DND-41 (cell line): ENCODE measurements around the gene KAZN.

Experiments used
- ATAC-seq: fragments of 200-7000 bp; cut with Tn5 transposase; 3 replicates; pipeline ENCODE4 v1.9.1; 2021; ENCODE audit warnings: low read depth; ENCODE audit not compliant: insufficient read depth
- DNase-seq: peaks from one replicate; pipeline ENCODE4 v3.0.0-alpha.2; 2020
- H2AFZ ChIP-seq: 2 replicates; pipeline ENCODE4 v1.6.0; 2012; ENCODE audit warnings: low read depth, low read length
- H3K27ac ChIP-seq: 2 replicates; pipeline ENCODE4 v1.5.1; 2012; ENCODE audit warnings: low read length, inconsistent platforms
- H3K27me3 ChIP-seq: fragments of 200-600 bp; sonication (generic); 2 replicates; pipeline ENCODE4 v1.6.0; 2012; ENCODE audit warnings: low read length, mild to moderate bottlenecking, inconsistent platforms; ENCODE audit not compliant: insufficient read depth, poor library complexity
- H3K36me3 ChIP-seq: 2 replicates; pipeline ENCODE4 v1.5.1; 2012; ENCODE audit warnings: low read length, inconsistent platforms; ENCODE audit not compliant: insufficient read depth
- H3K4me1 ChIP-seq: 2 replicates; pipeline ENCODE4 v1.5.1; 2012; ENCODE audit warnings: mild to moderate bottlenecking, low read length; ENCODE audit not compliant: insufficient read depth
- H3K4me2 ChIP-seq: 2 replicates; pipeline ENCODE4 v1.6.0; 2012; ENCODE audit warnings: mild to moderate bottlenecking, moderate library complexity, low read length, inconsistent platforms; ENCODE audit not compliant: insufficient read depth
- H3K4me3 ChIP-seq, 2 experiments: fragments of 200-600 bp in 1 of 2; shearing (Covaris generic) in 1 of 2; 2 replicates each; pipeline ENCODE4 v1.5.1; 2012 to 2016; ENCODE audit warnings: inconsistent platforms in 2 of 2, low read length in 2 of 2, mild to moderate bottlenecking in 2 of 2, low read depth in 1 of 2, moderate library complexity in 1 of 2
- H3K79me2 ChIP-seq: 2 replicates; pipeline ENCODE4 v1.6.0; 2012; ENCODE audit warnings: low read length, inconsistent platforms; ENCODE audit not compliant: insufficient read depth
- H3K9ac ChIP-seq: 2 replicates; pipeline ENCODE4 v1.6.0; 2012; ENCODE audit warnings: low read depth, mild to moderate bottlenecking, inconsistent platforms, low read length, moderate library complexity
- H3K9me3 ChIP-seq: 2 replicates; pipeline ENCODE4 v1.5.1; 2012; ENCODE audit warnings: low read length, moderate library complexity, mild to moderate bottlenecking, inconsistent platforms; ENCODE audit not compliant: insufficient read depth, severe bottlenecking
- H4K20me1 ChIP-seq: 2 replicates; pipeline ENCODE4 v1.6.0; 2012; ENCODE audit warnings: low read length; ENCODE audit not compliant: insufficient read depth
- EZH2 ChIP-seq: IDR thresholded peaks from 3 replicates; pipeline ENCODE4 v1.6.1; 2012; ENCODE audit warnings: borderline replicate concordance, low read depth, mild to moderate bottlenecking, moderate library complexity, low read length, inconsistent platforms; ENCODE audit not compliant: severe bottlenecking
- TF ChIP-seq, protein P1 (sequence below): IDR thresholded peaks from 2 replicates; pipeline ENCODE4 v1.5.1; 2012; ENCODE audit warnings: borderline replicate concordance, low read length, moderate library complexity, mild to moderate bottlenecking; ENCODE audit not compliant: poor library complexity, severe bottlenecking; ENCODE audit errors: extremely low read depth

Gene KAZN

DNA sequence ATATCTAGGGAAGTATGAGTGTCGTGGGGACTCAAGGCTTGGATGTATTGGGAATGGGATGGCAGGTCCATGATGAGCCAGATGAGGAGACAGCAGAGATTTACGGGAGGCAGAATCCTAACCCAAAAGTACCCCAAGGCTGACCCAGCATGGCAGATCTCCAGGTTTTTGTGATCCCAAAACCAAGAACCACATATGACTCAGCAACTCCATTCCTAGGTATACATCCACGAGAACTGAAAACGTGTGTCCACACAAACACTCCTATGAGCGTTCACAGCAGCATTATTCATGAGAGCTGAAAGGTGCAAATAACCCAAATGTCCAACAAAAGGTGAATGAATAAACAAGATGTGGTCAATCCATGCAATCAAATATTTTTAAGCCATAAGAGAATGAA, 201.5 kb downstream of the KAZN start:
- H3K36me3 ChIP-seq = no peaks in the 10 kb centered on the region
- H3K4me2 ChIP-seq = no peak overlapping the region
- H2AFZ ChIP-seq = no peak overlapping the region
- ATAC-seq = no peak
- peaks cover 2% of the 10 kb centered on the region for H3K9me3 ChIP-seq
- H3K4me1 ChIP-seq = no peaks in the 10 kb centered on the region
- no peaks in the 10 kb centered on the region for H3K79me2 ChIP-seq
- no peak overlapping the region for H3K4me3 ChIP-seq
- H3K27me3 ChIP-seq = no peaks in the 10 kb centered on the region
- H3K9ac ChIP-seq = no peak overlapping the region
- no peak overlapping the region for H3K27ac ChIP-seq
- DNase-seq = no peak
- TF ChIP-seq EZH2 = no peak
- TF ChIP-seq, protein P1, sequence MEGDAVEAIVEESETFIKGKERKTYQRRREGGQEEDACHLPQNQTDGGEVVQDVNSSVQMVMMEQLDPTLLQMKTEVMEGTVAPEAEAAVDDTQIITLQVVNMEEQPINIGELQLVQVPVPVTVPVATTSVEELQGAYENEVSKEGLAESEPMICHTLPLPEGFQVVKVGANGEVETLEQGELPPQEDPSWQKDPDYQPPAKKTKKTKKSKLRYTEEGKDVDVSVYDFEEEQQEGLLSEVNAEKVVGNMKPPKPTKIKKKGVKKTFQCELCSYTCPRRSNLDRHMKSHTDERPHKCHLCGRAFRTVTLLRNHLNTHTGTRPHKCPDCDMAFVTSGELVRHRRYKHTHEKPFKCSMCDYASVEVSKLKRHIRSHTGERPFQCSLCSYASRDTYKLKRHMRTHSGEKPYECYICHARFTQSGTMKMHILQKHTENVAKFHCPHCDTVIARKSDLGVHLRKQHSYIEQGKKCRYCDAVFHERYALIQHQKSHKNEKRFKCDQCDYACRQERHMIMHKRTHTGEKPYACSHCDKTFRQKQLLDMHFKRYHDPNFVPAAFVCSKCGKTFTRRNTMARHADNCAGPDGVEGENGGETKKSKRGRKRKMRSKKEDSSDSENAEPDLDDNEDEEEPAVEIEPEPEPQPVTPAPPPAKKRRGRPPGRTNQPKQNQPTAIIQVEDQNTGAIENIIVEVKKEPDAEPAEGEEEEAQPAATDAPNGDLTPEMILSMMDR = no peak
- no peaks in the 10 kb centered on the region for H4K20me1 ChIP-seq

DNA sequence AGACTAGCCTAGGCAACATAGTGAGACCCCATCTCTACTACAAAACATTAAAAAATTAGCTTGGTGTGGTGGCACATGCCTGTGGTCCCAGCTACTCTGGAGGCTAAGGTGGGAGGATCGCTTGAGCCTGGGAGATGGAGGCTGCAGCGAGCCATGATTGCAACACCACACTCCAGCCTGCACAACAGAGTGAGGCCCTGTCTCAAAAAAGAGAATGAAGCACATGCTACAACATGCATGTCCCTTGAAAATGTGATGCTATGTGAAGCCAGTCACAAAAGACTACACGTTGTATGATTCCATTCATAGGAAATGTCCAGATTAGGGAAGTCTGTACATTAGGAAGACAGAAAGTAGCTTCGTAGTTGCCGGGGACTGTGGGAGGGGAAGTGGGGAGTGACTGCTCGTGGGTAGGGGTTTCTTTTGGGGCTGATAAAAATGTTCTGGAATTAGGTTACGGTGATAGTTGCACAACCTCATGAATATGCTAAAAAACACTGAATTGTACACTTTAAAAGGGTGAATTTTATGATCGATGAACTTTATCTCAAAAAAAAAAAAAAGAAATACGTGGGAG, 202.1 kb downstream of the KAZN start:
- no peaks in the 10 kb centered on the region for H3K4me1 ChIP-seq
- DNase-seq (no peak), ATAC-seq (no peak)
- H3K27me3 ChIP-seq = no peaks in the 10 kb centered on the region
- H3K36me3 ChIP-seq = no peaks in the 10 kb centered on the region
- H3K4me2 ChIP-seq = no peak overlapping the region
- TF ChIP-seq, protein P1 = no peak
- TF ChIP-seq EZH2 = no peak
- H3K79me2 ChIP-seq = no peaks in the 10 kb centered on the region
- no peak overlapping the region for H2AFZ ChIP-seq
- H3K27ac ChIP-seq = no peak overlapping the region
- H3K9me3 ChIP-seq = peaks cover 3% of the 10 kb centered on the region
- H3K4me3 ChIP-seq = no peak overlapping the region
- H3K9ac ChIP-seq = no peak overlapping the region
- H4K20me1 ChIP-seq = no peaks in the 10 kb centered on the region

DNA sequence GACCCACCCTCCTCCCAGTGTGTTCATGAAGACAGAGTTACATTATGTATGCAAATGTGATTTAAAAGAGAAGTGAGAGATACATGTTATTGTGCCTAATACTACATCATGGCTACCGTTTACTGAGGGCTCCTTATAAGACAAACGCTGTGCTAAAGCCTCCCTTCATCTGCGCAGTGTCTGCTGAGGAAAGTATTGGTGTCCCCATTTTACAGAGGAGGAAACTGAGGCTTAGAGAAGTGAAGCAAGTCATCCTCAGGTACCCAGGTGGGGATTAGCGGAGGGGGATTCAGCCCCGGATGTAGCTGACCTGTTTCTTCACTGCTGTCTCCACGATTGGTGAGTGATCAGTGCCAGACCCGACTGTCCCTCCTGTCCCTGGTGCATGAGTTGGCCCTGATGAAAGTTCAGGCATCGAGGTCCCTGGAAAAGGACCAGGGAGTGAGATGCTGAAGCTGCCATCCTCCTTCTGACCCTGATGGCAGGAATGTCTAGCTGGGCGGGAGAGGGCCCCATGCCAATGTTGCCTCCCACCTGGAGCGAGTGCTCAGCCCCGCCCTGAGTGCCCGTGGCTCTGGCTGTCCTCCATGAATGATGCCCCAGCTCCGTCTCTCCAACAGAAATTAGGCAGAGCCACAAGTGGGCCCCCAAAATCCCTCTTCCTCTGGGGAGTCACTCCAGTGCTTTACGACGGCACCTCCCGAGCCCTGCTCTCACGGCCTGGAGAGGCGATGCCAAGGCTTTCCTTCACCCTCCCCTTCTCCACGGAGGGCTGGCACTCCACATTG, 204.7 kb downstream of the KAZN start:
- H3K9ac ChIP-seq = no peak overlapping the region
- no peaks in the 10 kb centered on the region for H3K4me1 ChIP-seq
- ATAC-seq (no peak), DNase-seq (no peak)
- H2AFZ ChIP-seq = no peak overlapping the region
- H3K79me2 ChIP-seq = no peaks in the 10 kb centered on the region
- no peaks in the 10 kb centered on the region for H4K20me1 ChIP-seq
- no peak for TF ChIP-seq EZH2
- TF ChIP-seq, protein P1 = no peak
- no peak overlapping the region for H3K4me2 ChIP-seq
- H3K4me3 ChIP-seq = no peak overlapping the region
- no peak overlapping the region for H3K27ac ChIP-seq
- no peaks in the 10 kb centered on the region for H3K36me3 ChIP-seq
- H3K27me3 ChIP-seq = no peaks in the 10 kb centered on the region
- peaks cover 15% of the 10 kb centered on the region for H3K9me3 ChIP-seq

DNA sequence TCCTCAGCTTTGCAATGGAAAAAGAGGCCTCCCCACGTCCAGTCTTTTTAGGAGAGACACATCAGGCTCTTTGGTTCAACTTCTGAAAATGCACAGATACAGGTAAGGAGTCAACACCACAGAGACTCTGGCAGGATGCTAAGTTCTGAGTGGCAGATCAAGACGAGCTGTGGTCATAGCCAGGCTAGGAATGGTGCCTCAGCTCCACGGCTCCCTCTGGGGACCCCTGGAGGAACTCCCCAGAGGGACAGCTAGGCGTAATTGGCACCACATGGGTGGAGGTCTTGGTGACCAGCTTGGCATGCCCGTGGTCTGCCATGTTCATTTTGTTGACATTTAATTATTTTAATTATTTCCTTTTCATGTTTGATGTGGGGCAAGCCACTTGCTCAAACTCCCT, 206.1 kb downstream of the KAZN start:
- Histone ChIP-seq H4K20me1 (no peaks in the 10 kb centered on the region), H3K36me3 (no peaks in the 10 kb centered on the region), H3K4me1 (no peaks in the 10 kb centered on the region), H2AFZ (no peak overlapping the region), H3K27ac (no peak overlapping the region), H3K79me2 (no peaks in the 10 kb centered on the region), H3K4me3 (no peak overlapping the region), H3K27me3 (no peaks in the 10 kb centered on the region), H3K4me2 (no peak overlapping the region), H3K9me3 (peaks cover 15% of the 10 kb centered on the region), H3K9ac (no peak overlapping the region)
- no peak for TF ChIP-seq EZH2
- TF ChIP-seq, protein P1 = peak; percentile 57
- peak; percentile 27 for DNase-seq
- ATAC-seq = peak; percentile 67; the same call in 2 of the 3 replicates
